ENCODE data around the gene PAQR3.

- TF ChIP-seq EZH2phosphoT487 (IDR thresholded peaks at IDR 0.05; ENCODE audit: insufficient read depth, low read depth) (no peak), EZH2 (IDR thresholded peaks at IDR 0.05; ENCODE audit: insufficient read depth, poor library complexity, severe bottlenecking) (no peak)
These were observed 62.5 kb downstream of the PAQR3 start for GRCh38 chr4:78876568-78877320.

All from GM23248 (cell line).